Bronchial epithelial cell (primary cell): ENCODE measurements around the gene BOD1L2. TPM values are rescaled to one million over a fixed set of nuclear protein-coding genes. Genes with fewer than 3 reads are reported as not detected.

ENCODE experiments used
- DNase-seq: peaks from one replicate; pipeline ENCODE4 v3.0.0-alpha.2; 2010; ENCODE audit warnings: low read depth
- FAIRE-seq: peaks from 2 replicates; lab custom pipeline; 2011; peaks lifted over from hg19 to GRCh38; lab: Jason Lieb, UNC
- H3K27me3 ChIP-seq: 2 replicates; pipeline ENCODE4 v1.5.1; 2011; ENCODE audit warnings: low read length; ENCODE audit not compliant: control insufficient read depth, insufficient read depth
- H3K36me3 ChIP-seq: 2 replicates; pipeline ENCODE4 v1.5.1; 2011; ENCODE audit warnings: low read length; ENCODE audit not compliant: control insufficient read depth, insufficient read depth
- H3K4me3 ChIP-seq: 2 replicates; pipeline ENCODE4 v1.5.1; 2011; ENCODE audit warnings: mild to moderate bottlenecking, low read depth, low read length, control low read depth
- total RNA-seq: library from RNA; depleted of rRNA; stranded (reverse); fragments of >200 nt; gene quantifications from 2 replicates; pipeline ENCODE4 v1.2.1, GENCODE V29; 2014
- TF ChIP-seq, protein P1 (sequence below): IDR thresholded peaks from 2 replicates; pipeline ENCODE4 v1.5.1; 2011; ENCODE audit warnings: mild to moderate bottlenecking, moderate library complexity, low read length, control low read depth, inconsistent platforms; ENCODE audit not compliant: insufficient read depth, severe bottlenecking

The BOD1L2 gene
- total RNA-seq, 1 donor from 2014 or later = not detected

DNA sequence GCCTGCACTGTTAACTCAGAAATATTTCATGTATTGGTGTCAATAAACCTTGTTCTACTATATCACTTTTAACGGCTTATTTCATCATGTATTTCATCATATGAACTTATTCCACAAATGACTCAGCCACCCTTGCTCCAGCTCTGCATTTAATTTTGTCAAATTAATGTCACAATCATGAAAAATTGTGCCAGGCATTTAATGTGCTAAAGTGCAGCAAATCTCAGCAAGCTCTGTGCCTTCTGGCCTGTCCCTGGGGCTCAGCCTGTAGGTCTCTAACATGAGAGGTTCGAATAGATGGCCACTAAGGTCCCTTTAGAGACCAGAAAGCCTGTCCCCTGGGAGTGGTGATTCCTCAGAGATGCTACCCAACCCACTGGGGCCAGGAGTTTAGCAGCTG is 28.6 kb downstream of the BOD1L2 start:
- Histone ChIP-seq H3K4me3 (no peak overlapping the region), H3K27me3 (no peaks in the 10 kb centered on the region), H3K36me3 (no peaks in the 10 kb centered on the region)
- TF ChIP-seq, protein P1, sequence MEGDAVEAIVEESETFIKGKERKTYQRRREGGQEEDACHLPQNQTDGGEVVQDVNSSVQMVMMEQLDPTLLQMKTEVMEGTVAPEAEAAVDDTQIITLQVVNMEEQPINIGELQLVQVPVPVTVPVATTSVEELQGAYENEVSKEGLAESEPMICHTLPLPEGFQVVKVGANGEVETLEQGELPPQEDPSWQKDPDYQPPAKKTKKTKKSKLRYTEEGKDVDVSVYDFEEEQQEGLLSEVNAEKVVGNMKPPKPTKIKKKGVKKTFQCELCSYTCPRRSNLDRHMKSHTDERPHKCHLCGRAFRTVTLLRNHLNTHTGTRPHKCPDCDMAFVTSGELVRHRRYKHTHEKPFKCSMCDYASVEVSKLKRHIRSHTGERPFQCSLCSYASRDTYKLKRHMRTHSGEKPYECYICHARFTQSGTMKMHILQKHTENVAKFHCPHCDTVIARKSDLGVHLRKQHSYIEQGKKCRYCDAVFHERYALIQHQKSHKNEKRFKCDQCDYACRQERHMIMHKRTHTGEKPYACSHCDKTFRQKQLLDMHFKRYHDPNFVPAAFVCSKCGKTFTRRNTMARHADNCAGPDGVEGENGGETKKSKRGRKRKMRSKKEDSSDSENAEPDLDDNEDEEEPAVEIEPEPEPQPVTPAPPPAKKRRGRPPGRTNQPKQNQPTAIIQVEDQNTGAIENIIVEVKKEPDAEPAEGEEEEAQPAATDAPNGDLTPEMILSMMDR = no peak
- no peak for DNase-seq
- FAIRE-seq = no peak

DNA sequence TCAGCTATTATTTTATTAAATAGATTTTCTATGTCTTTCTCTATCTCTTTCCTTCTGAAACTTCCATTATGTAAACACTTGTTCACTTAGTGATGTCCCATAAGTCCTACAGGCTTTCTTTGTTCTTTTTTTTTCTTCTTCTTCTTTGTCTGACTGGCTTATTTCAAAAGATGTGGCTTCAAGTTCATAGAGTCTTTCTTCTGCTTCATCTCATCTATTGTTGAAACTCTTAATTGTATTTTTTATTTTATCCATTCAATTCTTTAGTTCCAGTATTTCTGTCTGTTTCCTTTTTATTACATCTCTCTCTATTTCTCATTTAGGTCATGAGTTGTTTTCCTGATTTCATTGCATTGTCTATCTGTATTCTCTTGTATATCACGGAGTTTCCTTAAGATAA is 38.5 kb downstream of the BOD1L2 start:
- H3K4me3 ChIP-seq = no peak overlapping the region
- no peak for FAIRE-seq
- H3K27me3 ChIP-seq = no peaks in the 10 kb centered on the region
- TF ChIP-seq, protein P1 = no peak
- no peak for DNase-seq
- no peaks in the 10 kb centered on the region for H3K36me3 ChIP-seq

DNA sequence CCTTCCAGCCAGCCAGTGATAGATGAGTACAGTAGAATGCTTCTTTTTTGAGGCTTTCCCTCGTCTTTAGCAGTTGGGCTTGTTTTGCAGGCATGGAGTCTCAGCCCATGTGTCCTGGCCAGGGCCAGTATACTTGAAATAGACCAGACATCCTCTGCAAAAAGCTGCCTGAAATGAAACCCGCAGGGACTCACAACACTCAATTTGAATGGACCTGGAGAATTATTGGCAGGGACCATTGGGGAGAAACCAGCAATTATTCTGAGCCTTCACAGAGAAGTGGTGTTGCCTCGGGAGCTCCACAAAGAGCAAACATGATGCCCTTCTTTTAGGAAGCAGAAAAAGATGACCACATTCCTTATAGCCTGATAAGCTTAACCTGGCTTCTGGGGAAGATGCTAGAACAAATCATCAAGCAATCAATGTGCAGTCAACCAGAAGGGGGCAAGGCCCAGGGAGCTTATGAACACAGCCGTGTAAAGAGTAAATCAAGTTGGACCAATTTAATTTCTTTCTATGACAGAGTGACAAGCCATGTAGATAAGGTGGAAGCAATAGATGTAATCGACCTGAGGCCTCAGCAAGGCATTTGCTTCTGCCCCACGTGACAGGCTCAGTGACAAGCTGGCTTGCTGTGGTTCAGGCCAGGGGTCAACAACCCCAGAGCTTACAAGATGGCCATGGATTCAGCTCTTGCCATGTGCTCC is 42.1 kb downstream of the BOD1L2 start:
- TF ChIP-seq, protein P1 = no peak
- Histone ChIP-seq H3K36me3 (no peaks in the 10 kb centered on the region), H3K27me3 (no peaks in the 10 kb centered on the region), H3K4me3 (no peak overlapping the region)
- no peak for FAIRE-seq
- DNase-seq = no peak

DNA sequence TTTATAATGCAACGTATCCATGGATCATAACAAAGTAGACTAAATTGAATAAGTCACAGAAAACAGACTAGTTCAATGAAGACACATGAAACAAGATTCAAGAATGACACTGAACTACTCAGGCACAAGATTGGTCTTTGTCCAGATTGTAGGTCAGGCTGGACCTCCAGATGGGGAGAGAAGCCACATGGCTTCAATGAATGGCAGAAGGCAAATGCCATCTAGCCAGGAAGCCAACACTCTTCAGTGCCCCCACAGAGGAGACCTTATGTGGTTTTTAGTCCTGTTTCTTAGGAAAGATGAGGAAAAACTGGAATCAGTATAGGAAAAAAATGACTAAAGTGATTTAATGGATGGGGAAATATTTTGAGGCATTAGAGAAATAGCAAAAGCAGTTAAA is 43.1 kb downstream of the BOD1L2 start:
- TF ChIP-seq, protein P1 = no peak
- DNase-seq (no peak), FAIRE-seq (no peak)
- Histone ChIP-seq H3K36me3 (no peaks in the 10 kb centered on the region), H3K27me3 (no peaks in the 10 kb centered on the region), H3K4me3 (no peak overlapping the region)

DNA sequence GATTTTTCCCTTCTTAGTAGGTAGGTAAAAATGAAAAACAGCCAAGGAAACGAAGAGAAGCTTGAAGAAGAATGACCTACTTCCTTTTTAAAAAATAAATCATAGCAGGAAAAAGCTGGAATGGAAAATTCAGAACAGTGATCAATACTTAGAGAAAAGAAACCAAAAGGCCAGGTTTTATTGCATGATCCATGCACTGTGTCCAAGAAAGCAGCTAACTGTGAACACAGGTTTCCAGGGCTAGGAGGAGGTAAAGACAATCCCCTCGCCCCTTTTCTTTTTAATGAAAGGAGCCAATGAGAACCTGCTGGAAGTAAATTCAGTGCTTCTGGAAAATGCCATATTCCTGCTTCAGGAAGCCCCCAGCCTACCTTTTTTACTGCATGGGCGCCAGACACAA is 47.2 kb downstream of the BOD1L2 start:
- TF ChIP-seq, protein P1 = no peak
- Histone ChIP-seq H3K27me3 (no peaks in the 10 kb centered on the region), H3K36me3 (no peaks in the 10 kb centered on the region), H3K4me3 (no peak overlapping the region)
- FAIRE-seq (no peak), DNase-seq (no peak)

DNA sequence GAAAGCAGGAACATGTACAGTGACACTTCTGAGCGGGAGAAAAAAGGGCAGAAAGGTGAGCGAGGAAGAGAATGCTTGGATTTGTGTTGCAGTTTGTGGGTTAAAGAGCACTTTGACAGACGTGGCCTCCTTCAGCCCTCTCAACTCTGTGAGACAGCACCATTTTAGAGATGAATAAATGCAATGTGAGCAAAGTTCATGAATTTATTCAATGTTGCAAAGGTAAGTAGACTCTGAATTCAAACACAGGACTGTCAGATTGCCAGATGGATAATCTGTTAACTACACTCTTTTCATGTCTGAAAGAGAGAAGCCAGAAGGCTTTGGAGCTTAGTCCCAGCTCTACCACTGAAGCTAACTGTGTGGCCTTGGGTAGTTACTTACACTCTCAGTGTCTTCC is 47.7 kb downstream of the BOD1L2 start:
- Histone ChIP-seq H3K27me3 (no peaks in the 10 kb centered on the region), H3K36me3 (no peaks in the 10 kb centered on the region), H3K4me3 (no peak overlapping the region)
- no peak for DNase-seq
- TF ChIP-seq, protein P1 = no peak
- no peak for FAIRE-seq
